ENCODE data around the gene PCSK9.

GRCh38 chr1:55084257-55084656 is 44.9 kb downstream of the PCSK9 start:
- TF ChIP-seq POLR2A (IDR thresholded peaks at IDR 0.05; ENCODE audit: low read length) (no peak), GATA1 (IDR thresholded peaks at IDR 0.05; ENCODE audit: low read depth, low read length) (no peak)

Data from erythroblast (primary cell).